K562 (cell line): ENCODE measurements around the gene H3-3A. TPM values are rescaled to one million over a fixed set of nuclear protein-coding genes. Genes with fewer than 3 reads are reported as not detected.

Experiments used
- ADNP ChIP-seq: fragments of 200-800 bp; sonication (Bioruptor generic); IDR thresholded peaks from 2 replicates; pipeline ENCODE4 v1.6.1; 2016; ENCODE audit warnings: missing genetic modification characterization, missing compliant biosample characterization
- CEBPG ChIP-seq, 3 experiments: fragments of 200-800 bp in 1 of 3; sonication (Bioruptor generic) in 1 of 3; sonication (generic) in 1 of 3; formaldehyde crosslinking in 1 of 3; IDR thresholded peaks in 2 of 3; conservative IDR thresholded peaks in 1 of 3; 2 replicates each; pipeline versions ENCODE4 v1.6.1 to v1.8.0; 2016 to 2022; ENCODE audit warnings: missing compliant biosample characterization in 2 of 3, missing genetic modification characterization in 2 of 3, mild to moderate bottlenecking in 1 of 3, missing genetic modification reagents in 1 of 3
- JUND ChIP-seq, 2 experiments: IDR thresholded peaks; 2 replicates in 1 of 2; 3 replicates in 1 of 2; pipeline ENCODE4 v1.6.1; 2011; ENCODE audit warnings: borderline replicate concordance in 2 of 2, low read depth in 2 of 2, low read length in 2 of 2, improper control_type of control experiment in 1 of 2, missing biosample characterization in 1 of 2, missing genetic modification characterization in 1 of 2, missing genetic modification reagents in 1 of 2
- KLF1 ChIP-seq: fragments of 450-650 bp; IDR thresholded peaks from 2 replicates; pipeline ENCODE4 v1.6.1; 2016; ENCODE audit warnings: missing genetic modification characterization, missing compliant biosample characterization
- POU5F1 ChIP-seq: fragments of 150-350 bp; IDR thresholded peaks from 2 replicates; pipeline ENCODE4 v1.6.1; 2014; ENCODE audit warnings: borderline replicate concordance, low read length, low read depth, mild to moderate bottlenecking; ENCODE audit not compliant: partially characterized antibody
- SFPQ ChIP-seq: fragments of 200-400 bp; formaldehyde crosslinking; IDR thresholded peaks from 2 replicates; pipeline ENCODE4 v1.6.1; 2017; ENCODE audit warnings: mild to moderate bottlenecking, low read depth, low read length, moderate library complexity
- WHSC1 ChIP-seq: IDR thresholded peaks from one replicate; pipeline ENCODE4 v1.6.1; 2012; ENCODE audit warnings: low read length, control low read depth, inconsistent platforms
- ZFX ChIP-seq: sonication (generic); formaldehyde crosslinking; IDR thresholded peaks from 2 replicates; pipeline ENCODE4 v1.8.0; 2022; ENCODE audit warnings: mild to moderate bottlenecking, missing genetic modification reagents, moderate library complexity
- ZNF592 ChIP-seq: fragments of 450-650 bp; IDR thresholded peaks from 2 replicates; pipeline ENCODE4 v1.6.1; 2017; ENCODE audit warnings: antibody characterized with exemption, mild to moderate bottlenecking
- ZZZ3 ChIP-seq: fragments of 450-650 bp; IDR thresholded peaks from 2 replicates; pipeline ENCODE4 v1.6.1; 2016; ENCODE audit warnings: antibody characterized with exemption, mild to moderate bottlenecking, moderate library complexity
- polyA plus RNA-seq, 8 experiments: library from polyadenylated mRNA; depleted of rRNA in 4 of 8; stranded (reverse) in 5 of 8; unstranded in 3 of 8; fragments of >200 nt; fragmentation: Nextera tagmentation in 2 of 8; fragmentation: Illumina TruSeq in 1 of 8; extraction: Ambion mirVana in 2 of 8; extraction: Trizol in 1 of 8; gene quantifications; 2 replicates each; pipeline versions ENCODE4 v1.2.1 to v1.2.3, GENCODE V29; 2011 to 2014; ENCODE audit warnings: inconsistent platforms in 1 of 8, missing spikeins in 1 of 8
- total RNA-seq, 7 experiments: library from RNA; depleted of rRNA in 6 of 7; stranded (reverse); fragments of >200 nt in 6 of 7; fragmentation: Illumina TruSeq in 2 of 7; extraction: Trizol in 2 of 7; gene quantifications; 2 replicates each; pipeline versions ENCODE4 v1.2.1 to v1.2.3, GENCODE V29; 2011 to 2021; ENCODE audit warnings: low replicate concordance in 1 of 7

Gene H3-3A
- total and polyA plus RNA-seq, 9 of the 15 experiments (the other 6 are each of a cell fraction or from before 2014, with no cell fraction given): 426 to 1,083 (median 591) TPM

- no peak for TF ChIP-seq ZNF592
- no peak for TF ChIP-seq ZZZ3
- TF ChIP-seq POU5F1: peak; percentile 9
- TF ChIP-seq ADNP (tag): no peak
- no peak for TF ChIP-seq KLF1 (tag)
- TF ChIP-seq JUND (IDR thresholded peaks at IDR 0.05; ENCODE audit: borderline replicate concordance, low read depth, low read length): peak; percentile 92
- TF ChIP-seq JUND (tag; IDR thresholded peaks at IDR 0.05; ENCODE audit: borderline replicate concordance, low read depth, low read length): peak; percentile 79; the same call in 2 of the 3 replicates
- no peak for TF ChIP-seq ZFX
- TF ChIP-seq CEBPG (CRISPR knock-in tag; IDR thresholded peaks at IDR 0.05): no peak
- TF ChIP-seq CEBPG (tag; conservative IDR thresholded peaks at IDR 0.05 in 1 of 2, IDR thresholded peaks at IDR 0.05 in 1 of 2): no peak
- no peak for TF ChIP-seq SFPQ
- no peak for TF ChIP-seq WHSC1
These were observed 48.8 kb downstream of the H3-3A start (continued) for GRCh38 chr1:226111098-226111882.
